ENCODE results near the gene KIRREL1. TPM values are rescaled to one million over a fixed set of nuclear protein-coding genes. Genes with fewer than 3 reads are reported as not detected.

Gene KIRREL1
- total RNA-seq, 1 experiment from 2014 or later: 42.6 TPM

GRCh38 chr1:158007180-158007579, 13.7 kb downstream of the KIRREL1 start:
- no peak for DNase-seq (ENCODE audit: low read depth)

- DNase-seq (ENCODE audit: low read depth): peak; percentile 49
Measured at GRCh38 chr1:158007667-158008386, 14.4 kb downstream of the KIRREL1 start.

GRCh38 chr1:158008630-158009029, 15.2 kb downstream of the KIRREL1 start:
- no peak for DNase-seq (ENCODE audit: low read depth)

- no peak for DNase-seq (ENCODE audit: low read depth)
Measured at GRCh38 chr1:158011714-158012113, 18.3 kb downstream of the KIRREL1 start.

- DNase-seq (ENCODE audit: low read depth): no peak
Measured at GRCh38 chr1:158013840-158014730, 20.6 kb downstream of the KIRREL1 start.

GRCh38 chr1:158014731-158015320, 21.4 kb downstream of the KIRREL1 start:
- DNase-seq (ENCODE audit: low read depth): no peak

- no peak for DNase-seq (ENCODE audit: low read depth)
Measured at GRCh38 chr1:158016651-158017335, 23.3 kb downstream of the KIRREL1 start.

GRCh38 chr1:158017800-158018595, 24.6 kb downstream of the KIRREL1 start:
- no peak for DNase-seq (ENCODE audit: low read depth)

- DNase-seq (ENCODE audit: low read depth): peak; percentile 95
Measured at GRCh38 chr1:158019171-158019868, 25.9 kb downstream of the KIRREL1 start.

GRCh38 chr1:158020259-158020885, 26.9 kb downstream of the KIRREL1 start:
- no peak for DNase-seq (ENCODE audit: low read depth)

GRCh38 chr1:158020886-158021620, 27.6 kb downstream of the KIRREL1 start:
- DNase-seq (ENCODE audit: low read depth): no peak

GRCh38 chr1:158021721-158022120, 28.3 kb downstream of the KIRREL1 start:
- no peak for DNase-seq (ENCODE audit: low read depth)

GRCh38 chr1:158022554-158023312, 29.3 kb downstream of the KIRREL1 start:
- no peak for DNase-seq (ENCODE audit: low read depth)

- DNase-seq (ENCODE audit: low read depth): no peak
Measured at GRCh38 chr1:158024737-158025136, 31.3 kb downstream of the KIRREL1 start.

GRCh38 chr1:158025576-158026230, 32.3 kb downstream of the KIRREL1 start:
- peak; percentile 55 for DNase-seq (ENCODE audit: low read depth)

- no peak for DNase-seq (ENCODE audit: low read depth)
Measured at GRCh38 chr1:158026651-158027050, 33.2 kb downstream of the KIRREL1 start.

- DNase-seq (ENCODE audit: low read depth): no peak
Measured at GRCh38 chr1:158027508-158027907, 34.1 kb downstream of the KIRREL1 start.

- DNase-seq (ENCODE audit: low read depth): no peak
Measured at GRCh38 chr1:158028969-158029368, 35.5 kb downstream of the KIRREL1 start.

All from Daoy (cell line).